PC-3 (cell line): ENCODE data around the gene NRBF2.
A peak's percentile ranks its signal among the peaks of the same experiment; 100 is the strongest.

ENCODE experiments used
- CTCF ChIP-seq: fragments of 300-600 bp; sonication (generic); conservative IDR thresholded peaks from 2 replicates; pipeline ENCODE4 v1.5.1; 2017; ENCODE audit warnings: antibody characterized with exemption, low read depth, mild to moderate bottlenecking, low read length
- EZH2 ChIP-seq: fragments of 300-600 bp; sonication (generic); IDR thresholded peaks from one replicate; pipeline ENCODE4 v1.6.1; 2017; ENCODE audit warnings: antibody characterized with exemption, mild to moderate bottlenecking, low read length; ENCODE audit not compliant: unreplicated experiment
- EZH2phosphoT487 ChIP-seq: fragments of 300-600 bp; sonication (generic); IDR thresholded peaks from 2 replicates; pipeline ENCODE4 v1.6.1; 2018; ENCODE audit warnings: mild to moderate bottlenecking, antibody characterized with exemption, low read length, borderline replicate concordance

DNA sequence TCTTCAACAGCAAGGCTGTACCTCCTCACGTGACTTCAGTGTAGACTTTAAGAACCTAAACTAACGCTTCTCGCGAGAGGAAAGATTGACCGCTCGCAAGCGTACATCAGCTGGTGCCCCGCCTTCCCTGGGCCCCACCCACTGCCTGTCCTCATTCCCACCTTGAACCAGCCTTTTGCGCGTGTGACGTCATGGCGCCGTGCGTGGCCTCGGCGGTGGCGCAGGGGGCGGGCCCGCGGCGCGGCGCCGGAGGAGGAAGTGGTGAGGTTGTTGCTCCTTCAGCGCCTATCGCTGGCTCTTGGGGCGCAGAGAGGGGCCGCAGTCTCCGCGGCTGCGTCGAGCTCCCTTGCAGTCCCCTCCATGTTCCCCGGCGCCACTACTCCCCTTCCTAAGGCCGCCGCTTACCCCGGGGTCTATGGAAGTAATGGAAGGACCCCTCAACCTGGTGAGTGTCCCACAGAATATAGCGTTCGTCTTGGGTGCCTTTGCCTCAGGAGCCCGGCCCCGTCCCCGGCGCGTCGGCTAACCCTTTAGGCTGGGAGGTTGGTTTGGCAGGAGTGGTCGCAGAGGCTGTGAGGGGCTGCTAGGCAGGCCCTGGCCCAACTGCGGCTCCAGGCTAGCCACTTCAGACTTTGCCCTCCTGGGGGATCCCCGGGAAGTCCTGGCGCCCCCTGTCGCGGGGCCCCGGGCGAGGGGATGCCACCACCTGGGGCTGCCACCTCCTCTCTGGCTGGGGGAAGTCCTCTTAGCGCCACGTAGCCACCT, at the start of gene NRBF2:
- no peak for TF ChIP-seq EZH2phosphoT487
- peak; percentile 86 for TF ChIP-seq CTCF
- TF ChIP-seq EZH2, result no peak
